ENCODE results near the gene SORL1-AS1.
"Not testable (repeated sequence)": the region's sequence is repeated elsewhere in the genome, so short reads cannot be mapped to it uniquely, and the experiment has no call there.

The SORL1-AS1 gene

GRCh38 chr11:121412711-121413415, 39.9 kb downstream of the SORL1-AS1 start:
- TF ChIP-seq EP300 (IDR thresholded peaks at IDR 0.05), result no peak
- TF ChIP-seq, protein P1, sequence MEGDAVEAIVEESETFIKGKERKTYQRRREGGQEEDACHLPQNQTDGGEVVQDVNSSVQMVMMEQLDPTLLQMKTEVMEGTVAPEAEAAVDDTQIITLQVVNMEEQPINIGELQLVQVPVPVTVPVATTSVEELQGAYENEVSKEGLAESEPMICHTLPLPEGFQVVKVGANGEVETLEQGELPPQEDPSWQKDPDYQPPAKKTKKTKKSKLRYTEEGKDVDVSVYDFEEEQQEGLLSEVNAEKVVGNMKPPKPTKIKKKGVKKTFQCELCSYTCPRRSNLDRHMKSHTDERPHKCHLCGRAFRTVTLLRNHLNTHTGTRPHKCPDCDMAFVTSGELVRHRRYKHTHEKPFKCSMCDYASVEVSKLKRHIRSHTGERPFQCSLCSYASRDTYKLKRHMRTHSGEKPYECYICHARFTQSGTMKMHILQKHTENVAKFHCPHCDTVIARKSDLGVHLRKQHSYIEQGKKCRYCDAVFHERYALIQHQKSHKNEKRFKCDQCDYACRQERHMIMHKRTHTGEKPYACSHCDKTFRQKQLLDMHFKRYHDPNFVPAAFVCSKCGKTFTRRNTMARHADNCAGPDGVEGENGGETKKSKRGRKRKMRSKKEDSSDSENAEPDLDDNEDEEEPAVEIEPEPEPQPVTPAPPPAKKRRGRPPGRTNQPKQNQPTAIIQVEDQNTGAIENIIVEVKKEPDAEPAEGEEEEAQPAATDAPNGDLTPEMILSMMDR (IDR thresholded peaks at IDR 0.05), result no peak
- TF ChIP-seq POLR2AphosphoS5 (IDR thresholded peaks at IDR 0.05), result no peak
- no peak for TF ChIP-seq POLR2A (IDR thresholded peaks at IDR 0.05)
- Histone ChIP-seq H3K27ac (no peak overlapping the region), H3K27me3 (no peaks in the 10 kb centered on the region), H3K4me3 (no peak overlapping the region), H3K4me1 (peaks cover 22 to 25% (median 23%) of the 10 kb centered on the region in 4 donors), H3K9me3 (no peaks in the 10 kb centered on the region), H3K36me3 (no peaks in the 10 kb centered on the region)
- 74 to 82% (median 78%) methylated on average over 4 of the region's 4 CpGs for WGBS, 5 donors
- no peak for DNase-seq
- intact Hi-C loops (cut with DNase I; ENCODE audit: low total_unique reads), result no loop called here

DNA sequence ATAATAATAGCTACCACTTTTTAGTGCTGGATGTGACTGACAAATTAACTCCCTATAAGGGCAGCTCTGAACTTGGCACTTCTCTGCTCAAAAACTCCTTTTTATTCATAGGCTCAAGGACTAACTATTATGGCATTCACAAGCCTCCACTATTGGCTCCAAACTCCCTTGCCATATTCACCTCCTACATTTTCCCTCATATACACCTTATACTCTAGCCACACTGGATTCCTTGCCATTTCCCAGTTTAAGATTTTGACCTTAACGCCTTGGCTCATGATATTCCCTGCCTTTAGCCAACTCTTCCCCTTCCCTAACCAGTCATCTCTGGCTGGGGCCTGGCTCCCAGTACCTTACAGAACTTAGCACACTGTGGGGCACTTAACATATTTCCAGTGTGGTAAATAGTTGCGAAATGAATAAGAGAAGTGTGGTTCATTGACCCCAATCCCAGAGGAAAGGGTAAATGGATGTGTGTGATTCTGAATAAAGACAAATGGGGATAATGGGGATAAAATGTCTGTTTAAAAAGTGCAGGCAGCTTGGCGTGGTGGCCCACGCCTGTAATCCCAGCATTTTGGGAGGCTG, 40.7 kb downstream of the SORL1-AS1 start:
- Histone ChIP-seq H3K4me3 (no peak overlapping the region), H3K27ac (no peak overlapping the region), H3K36me3 (no peaks in the 10 kb centered on the region), H3K9me3 (no peaks in the 10 kb centered on the region), H3K4me1 (peaks cover 15 to 17% (median 16%) of the 10 kb centered on the region in 4 donors), H3K27me3 (no peaks in the 10 kb centered on the region)
- no peak for DNase-seq
- intact Hi-C loops (cut with DNase I; ENCODE audit: low total_unique reads), result no loop called here
- WGBS, 5 donors, result 95 to 98% (median 95%) methylated on average over 4 of the region's 4 CpGs
- no peak for TF ChIP-seq POLR2AphosphoS5 (IDR thresholded peaks at IDR 0.05)
- no peak for TF ChIP-seq EP300 (IDR thresholded peaks at IDR 0.05)
- TF ChIP-seq POLR2A (IDR thresholded peaks at IDR 0.05), result no peak
- TF ChIP-seq, protein P1 (IDR thresholded peaks at IDR 0.05), result no peak

DNA sequence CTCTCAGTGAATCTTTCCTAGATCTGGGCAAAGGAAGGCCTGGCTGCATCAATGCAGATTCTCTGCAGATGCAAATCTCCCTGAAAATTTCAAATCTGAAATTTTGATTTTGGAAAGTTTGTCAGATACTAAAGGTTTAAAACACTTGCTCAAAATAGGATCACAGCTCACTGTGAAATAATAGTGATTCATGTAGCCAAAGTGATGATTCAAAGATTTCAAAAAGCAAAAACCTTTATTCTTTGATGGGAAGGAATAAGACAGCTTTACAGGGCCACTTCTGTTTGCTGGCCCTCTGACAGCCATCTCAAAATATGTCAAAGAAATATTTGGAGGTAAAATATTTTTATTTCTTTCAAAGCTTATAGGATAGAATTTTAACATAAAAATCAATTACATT, 41.4 kb downstream of the SORL1-AS1 start:
- H3K36me3 ChIP-seq; H3K27me3 ChIP-seq; DNase-seq; H3K27ac ChIP-seq; H3K9me3 ChIP-seq; H3K4me1 ChIP-seq; H3K4me3 ChIP-seq; intact Hi-C loops (cut with DNase I; ENCODE audit: low total_unique reads): not testable (repeated sequence)

GRCh38 chr11:121410041-121410440, 42.7 kb downstream of the SORL1-AS1 start:
- 89 to 99% (median 98%) methylated on average over 2 of the region's 2 CpGs for WGBS, 5 donors
- intact Hi-C loops (cut with DNase I; ENCODE audit: low total_unique reads); H3K4me1 ChIP-seq: not testable (repeated sequence)

GRCh38 chr11:121408830-121409229, 43.9 kb downstream of the SORL1-AS1 start:
- 71 to 80% (median 74%) methylated on average over 2 of the region's 2 CpGs for WGBS, 5 donors
- H3K9me3 ChIP-seq, result no peaks in the 10 kb centered on the region
- DNase-seq, result no peak
- H3K27ac ChIP-seq, result no peak overlapping the region
- no peaks in the 10 kb centered on the region for H3K4me1 ChIP-seq
- TF ChIP-seq, protein P1 (IDR thresholded peaks at IDR 0.05), result no peak
- TF ChIP-seq EP300 (IDR thresholded peaks at IDR 0.05) (no peak), POLR2A (IDR thresholded peaks at IDR 0.05) (no peak), POLR2AphosphoS5 (IDR thresholded peaks at IDR 0.05) (no peak)
- H3K36me3 ChIP-seq, result no peaks in the 10 kb centered on the region
- H3K27me3 ChIP-seq, result no peaks in the 10 kb centered on the region
- intact Hi-C loops (cut with DNase I; ENCODE audit: low total_unique reads), result no loop called here
- H3K4me3 ChIP-seq, result no peak overlapping the region

More at GRCh38 chr11:121410041-121410440, 42.7 kb downstream of the SORL1-AS1 start:
- not testable (repeated sequence) for H3K27me3 ChIP-seq, H3K36me3 ChIP-seq, H3K4me3 ChIP-seq, H3K27ac ChIP-seq, H3K9me3 ChIP-seq, DNase-seq
